Liver (tissue), 3 donors: ENCODE results near the gene ATXN10.

ENCODE experiments used
- ATF3 ChIP-seq: IDR thresholded peaks from 2 replicates; pipeline ENCODE4 v1.6.1; 2016; ENCODE audit warnings: antibody characterized with exemption
- CTCF ChIP-seq: fragments of 150-350 bp; IDR thresholded peaks from 2 replicates; pipeline ENCODE4 v1.5.1; 2017; ENCODE audit warnings: improper control_type of control experiment, low read depth, low read length; ENCODE audit not compliant: missing input control
- JUND ChIP-seq, 2 donors: IDR thresholded peaks; 2 replicates each; pipeline ENCODE4 v1.6.1; 2016; ENCODE audit warnings: antibody characterized with exemption in 2 of 2
- MAX ChIP-seq: IDR thresholded peaks from 2 replicates; pipeline ENCODE4 v1.6.1; 2016; ENCODE audit warnings: antibody characterized with exemption
- RAD21 ChIP-seq, 2 donors: IDR thresholded peaks; 2 replicates each; pipeline ENCODE4 v1.6.1; 2016; ENCODE audit warnings: antibody characterized with exemption in 2 of 2, mild to moderate bottlenecking in 2 of 2
- RXRA ChIP-seq, 2 donors: IDR thresholded peaks; 2 replicates each; pipeline ENCODE4 v1.6.1; 2017 to 2018; ENCODE audit warnings: antibody characterized with exemption in 2 of 2, mild to moderate bottlenecking in 1 of 2
- SP1 ChIP-seq: IDR thresholded peaks from 2 replicates; pipeline ENCODE4 v1.6.1; 2018; ENCODE audit warnings: antibody characterized with exemption, mild to moderate bottlenecking
- YY1 ChIP-seq: IDR thresholded peaks from 2 replicates; pipeline ENCODE4 v1.6.1; 2016; ENCODE audit warnings: antibody characterized with exemption, mild to moderate bottlenecking
- ZBTB33 ChIP-seq: IDR thresholded peaks from 2 replicates; pipeline ENCODE4 v1.6.1; 2016; ENCODE audit warnings: antibody characterized with exemption
- donor health status: healthy.
- donor health status: healthy.

GRCh38 chr22:45871721-45872120 is 200.1 kb downstream of the ATXN10 start:
- TF ChIP-seq RAD21 (IDR thresholded peaks at IDR 0.05), result no peak
- no peak for TF ChIP-seq JUND (IDR thresholded peaks at IDR 0.05)
- no peak for TF ChIP-seq ATF3
- no peak for TF ChIP-seq SP1
- no peak for TF ChIP-seq MAX
- TF ChIP-seq CTCF, result no peak
- no peak for TF ChIP-seq RXRA (IDR thresholded peaks at IDR 0.05)
- TF ChIP-seq ZBTB33, result no peak
- TF ChIP-seq YY1, result no peak
